Endodermal cell (in vitro differentiated cells): ENCODE data around the gene RAE1. TPM values are rescaled to one million over a fixed set of nuclear protein-coding genes. Genes with fewer than 3 reads are reported as not detected.

Experiments used
- DNase-seq: peaks from one replicate; pipeline ENCODE4 v3.0.0-alpha.2; 2017
- H3K27ac ChIP-seq: 2 replicates; pipeline ENCODE4 v1.5.1; 2013; ENCODE audit warnings: mild to moderate bottlenecking, low read depth, low read length, moderate library complexity
- H3K27me3 ChIP-seq: 2 replicates; pipeline ENCODE4 v1.6.1; 2013; ENCODE audit warnings: mild to moderate bottlenecking, low read length, moderate library complexity; ENCODE audit not compliant: insufficient read depth, control insufficient read depth, poor library complexity, severe bottlenecking
- H3K36me3 ChIP-seq: 2 replicates; pipeline ENCODE4 v1.7.0; 2013; ENCODE audit warnings: mild to moderate bottlenecking, low read length, moderate library complexity; ENCODE audit not compliant: control insufficient read depth, insufficient read depth
- H3K4me1 ChIP-seq: one replicate; pipeline ENCODE4 v1.7.0; 2013; ENCODE audit warnings: low read length; ENCODE audit not compliant: control insufficient read depth, insufficient read depth
- H3K4me3 ChIP-seq: 2 replicates; pipeline ENCODE4 v1.5.1; 2013; ENCODE audit warnings: mild to moderate bottlenecking, low read length, moderate library complexity
- H3K9ac ChIP-seq: 2 replicates; pipeline ENCODE4 v1.6.1; 2013; ENCODE audit warnings: mild to moderate bottlenecking, low read length, moderate library complexity; ENCODE audit not compliant: poor library complexity, severe bottlenecking; ENCODE audit errors: extremely low read depth
- H3K9me3 ChIP-seq: 2 replicates; pipeline ENCODE4 v1.6.1; 2013; ENCODE audit warnings: mild to moderate bottlenecking, low read length, moderate library complexity; ENCODE audit not compliant: control insufficient read depth
- H3K27ac Mint-ChIP-seq: 2 replicates; pipeline ENCODE4 v1.8.0; 2020; ENCODE audit warnings: mixed read lengths
- H3K27me3 Mint-ChIP-seq: 2 replicates; pipeline ENCODE4 v1.8.0; 2021; ENCODE audit warnings: mild to moderate bottlenecking, mixed read lengths; ENCODE audit not compliant: insufficient read depth
- H3K36me3 Mint-ChIP-seq: 2 replicates; pipeline ENCODE4 v1.8.0; 2020; ENCODE audit warnings: low read depth, mixed read lengths
- H3K4me1 Mint-ChIP-seq: 2 replicates; pipeline ENCODE4 v1.8.0; 2020; ENCODE audit warnings: mixed read lengths
- H3K4me3 Mint-ChIP-seq: 2 replicates; pipeline ENCODE4 v1.8.0; 2020; ENCODE audit warnings: mild to moderate bottlenecking, moderate library complexity, mixed read lengths
- H3K9me3 Mint-ChIP-seq: 2 replicates; pipeline ENCODE4 v1.8.0; 2020; ENCODE audit warnings: mild to moderate bottlenecking, mixed read lengths
- CTCF ChIP-seq: fragments of 200-600 bp; sonication (generic); conservative IDR thresholded peaks from 2 replicates; pipeline ENCODE4 v1.5.0; 2021; ENCODE audit warnings: antibody characterized with exemption, mild to moderate bottlenecking
- WGBS, 2 experiments: methylation state at CpG; one replicate each; pipeline versions ENCODE4 v1.1.5 to v1.1.7; 2013; ENCODE audit warnings: missing lambda C conversion rate in 2 of 2, mixed read lengths in 1 of 2; ENCODE audit not compliant: insufficient coverage in 1 of 2, insufficient read length in 1 of 2; 5-methylcytosine and 5-hydroxymethylcytosine counted together
- total RNA-seq, 2 donors: library from RNA; stranded (reverse); fragmentation: NEBNext Ultra II Directional in 1 of 2; extraction: Animal tissue kit (Norgen Biotek cat#: 25700) in 1 of 2; gene quantifications; 2 replicates in 1 of 2; 3 replicates in 1 of 2; pipeline ENCODE4 v1.2.1, GENCODE V29; 2021

The RAE1 gene
- total RNA-seq, 2 donors from 2014 or later, result 41.2 to 43.8 TPM

GRCh38 chr20:57421253-57422220 lies 70.5 kb downstream of the RAE1 start:
- Histone ChIP-seq H3K4me1 (no peaks in the 10 kb centered on the region), H3K9ac (no peak overlapping the region), H3K36me3 (no peaks in the 10 kb centered on the region), H3K4me3 (no peak overlapping the region), H3K27me3 (no peaks in the 10 kb centered on the region), H3K27ac (no peak overlapping the region), H3K9me3 (no peaks in the 10 kb centered on the region)
- H3K36me3 Mint-ChIP-seq, result no peaks in the 10 kb centered on the region
- peaks cover 4% of the 10 kb centered on the region for H3K4me1 Mint-ChIP-seq
- H3K4me3 Mint-ChIP-seq, result no peak overlapping the region
- H3K27me3 Mint-ChIP-seq, result no peaks in the 10 kb centered on the region
- TF ChIP-seq CTCF, result no peak
- no peak for DNase-seq
- H3K27ac Mint-ChIP-seq, result no peak overlapping the region
- 89 to 93% methylated on average over 17 to 26 of the region's 26 CpGs for WGBS, 2 experiments
- H3K9me3 Mint-ChIP-seq, result no peaks in the 10 kb centered on the region

GRCh38 chr20:57422254-57422653 lies 71.2 kb downstream of the RAE1 start:
- Histone ChIP-seq H3K27me3 (no peaks in the 10 kb centered on the region), H3K36me3 (no peaks in the 10 kb centered on the region), H3K9ac (no peak overlapping the region), H3K9me3 (no peaks in the 10 kb centered on the region), H3K4me1 (no peaks in the 10 kb centered on the region), H3K4me3 (no peak overlapping the region), H3K27ac (no peak overlapping the region)
- Mint-ChIP-seq H3K4me1 (peaks cover 4% of the 10 kb centered on the region), H3K4me3 (no peak overlapping the region), H3K27me3 (no peaks in the 10 kb centered on the region), H3K27ac (no peak overlapping the region), H3K9me3 (no peaks in the 10 kb centered on the region), H3K36me3 (no peaks in the 10 kb centered on the region)
- no peak for TF ChIP-seq CTCF
- DNase-seq, result no peak
- WGBS, 2 experiments, result 86 to 92% methylated on average over 5 to 7 of the region's 7 CpGs

- no peaks in the 10 kb centered on the region for H3K36me3 Mint-ChIP-seq
- no peaks in the 10 kb centered on the region for H3K27me3 Mint-ChIP-seq
- no peak overlapping the region for H3K9ac ChIP-seq
- H3K27ac Mint-ChIP-seq, result no peak overlapping the region
- H3K4me1 ChIP-seq, result no peaks in the 10 kb centered on the region
- no peaks in the 10 kb centered on the region for H3K9me3 ChIP-seq
- H3K4me1 Mint-ChIP-seq, result peaks cover 4% of the 10 kb centered on the region
- 79 to 81% methylated on average over 9 to 17 of the region's 17 CpGs for WGBS, 2 experiments
- H3K4me3 Mint-ChIP-seq, result no peak overlapping the region
- H3K27ac ChIP-seq, result no peak overlapping the region
- TF ChIP-seq CTCF, result no peak
- no peaks in the 10 kb centered on the region for H3K27me3 ChIP-seq
- H3K9me3 Mint-ChIP-seq, result no peaks in the 10 kb centered on the region
- H3K36me3 ChIP-seq, result no peaks in the 10 kb centered on the region
- peak; percentile 70 for DNase-seq
- H3K4me3 ChIP-seq, result no peak overlapping the region
Observed at GRCh38 chr20:57425150-57426013, 74.3 kb downstream of the RAE1 start.
